GM20431 (cell line): Measurements from ENCODE around the gene DHX40.
"Not testable (repeated sequence)": the region's sequence is repeated elsewhere in the genome, so short reads cannot be mapped to it uniquely, and the experiment has no call there.

Experiments
- in situ Hi-C: fragments of 300-500 bp; cut with MseI, MboI; formaldehyde crosslinking; loops from one replicate; pipeline ENCODE4 v1.15.0; 2020; ENCODE audit warnings: low sequenced_read_pairs; ENCODE audit not compliant: unreplicated experiment

DHX40 gene, protein sequence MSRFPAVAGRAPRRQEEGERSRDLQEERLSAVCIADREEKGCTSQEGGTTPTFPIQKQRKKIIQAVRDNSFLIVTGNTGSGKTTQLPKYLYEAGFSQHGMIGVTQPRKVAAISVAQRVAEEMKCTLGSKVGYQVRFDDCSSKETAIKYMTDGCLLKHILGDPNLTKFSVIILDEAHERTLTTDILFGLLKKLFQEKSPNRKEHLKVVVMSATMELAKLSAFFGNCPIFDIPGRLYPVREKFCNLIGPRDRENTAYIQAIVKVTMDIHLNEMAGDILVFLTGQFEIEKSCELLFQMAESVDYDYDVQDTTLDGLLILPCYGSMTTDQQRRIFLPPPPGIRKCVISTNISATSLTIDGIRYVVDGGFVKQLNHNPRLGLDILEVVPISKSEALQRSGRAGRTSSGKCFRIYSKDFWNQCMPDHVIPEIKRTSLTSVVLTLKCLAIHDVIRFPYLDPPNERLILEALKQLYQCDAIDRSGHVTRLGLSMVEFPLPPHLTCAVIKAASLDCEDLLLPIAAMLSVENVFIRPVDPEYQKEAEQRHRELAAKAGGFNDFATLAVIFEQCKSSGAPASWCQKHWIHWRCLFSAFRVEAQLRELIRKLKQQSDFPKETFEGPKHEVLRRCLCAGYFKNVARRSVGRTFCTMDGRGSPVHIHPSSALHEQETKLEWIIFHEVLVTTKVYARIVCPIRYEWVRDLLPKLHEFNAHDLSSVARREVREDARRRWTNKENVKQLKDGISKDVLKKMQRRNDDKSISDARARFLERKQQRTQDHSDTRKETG

DNA sequence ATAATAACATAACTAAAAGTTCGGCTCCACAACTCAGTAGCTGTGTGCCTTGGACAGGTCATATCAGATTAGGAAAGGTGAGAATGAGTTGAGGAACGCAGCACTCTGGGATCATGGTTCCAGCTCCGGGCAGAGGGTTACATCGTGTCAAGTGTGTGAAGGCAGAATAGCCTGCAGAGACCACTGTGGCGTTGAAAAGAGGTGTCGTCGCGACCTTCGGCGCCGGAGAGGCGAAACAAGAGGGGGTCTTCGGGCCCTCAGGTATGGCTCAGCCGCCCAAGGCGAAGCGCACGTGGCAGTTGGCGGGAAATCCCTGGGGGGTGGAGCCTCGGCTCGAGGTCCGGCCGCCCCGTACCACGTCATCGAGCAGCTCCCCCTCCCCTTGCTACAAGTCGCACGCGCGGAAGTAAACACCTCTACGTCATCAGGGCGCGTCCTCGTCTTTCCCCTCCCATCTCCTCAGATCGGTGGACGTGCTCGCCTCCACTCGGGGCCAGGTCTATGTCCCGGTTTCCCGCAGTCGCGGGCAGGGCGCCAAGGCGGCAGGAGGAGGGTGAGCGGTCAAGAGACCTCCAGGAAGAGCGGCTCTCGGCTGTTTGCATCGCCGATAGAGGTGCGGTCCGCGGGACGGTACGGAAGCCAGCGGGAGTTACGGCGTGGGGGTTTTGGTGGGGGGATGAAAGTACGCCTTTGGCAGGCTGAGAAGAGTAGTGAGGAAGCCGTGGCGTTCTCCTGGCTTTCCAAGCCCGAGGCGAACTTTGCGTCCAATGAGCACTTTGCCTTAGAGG lies at the start of gene DHX40:
Gene DHX40, plus strand, starts transcription at position 440 of the 788 bp plus-strand sequence. Its CDS starts 62 bp downstream, at position 502.
- in situ Hi-C loops: no loop called here

DNA sequence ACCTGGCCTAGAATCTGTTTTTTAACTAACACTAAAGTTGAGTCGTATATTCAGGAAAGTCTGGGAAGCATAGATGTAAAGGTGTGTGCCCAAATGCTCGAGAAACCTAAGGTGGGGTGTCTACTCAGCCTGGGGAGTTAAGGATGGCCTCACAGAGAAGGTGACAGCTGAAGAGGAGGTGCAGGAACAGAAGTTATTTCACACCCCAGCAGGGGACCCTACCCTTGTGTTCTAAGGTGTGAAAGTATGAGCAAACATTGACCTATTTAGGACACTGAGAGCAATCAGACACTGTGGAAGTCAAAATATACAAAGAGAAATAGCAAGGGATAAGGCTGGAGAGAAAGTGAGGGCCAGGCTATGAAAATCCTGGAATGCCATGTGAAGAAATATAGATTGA lies 49.0 kb upstream of the DHX40 start:
- in situ Hi-C loops: no loop called here

DNA sequence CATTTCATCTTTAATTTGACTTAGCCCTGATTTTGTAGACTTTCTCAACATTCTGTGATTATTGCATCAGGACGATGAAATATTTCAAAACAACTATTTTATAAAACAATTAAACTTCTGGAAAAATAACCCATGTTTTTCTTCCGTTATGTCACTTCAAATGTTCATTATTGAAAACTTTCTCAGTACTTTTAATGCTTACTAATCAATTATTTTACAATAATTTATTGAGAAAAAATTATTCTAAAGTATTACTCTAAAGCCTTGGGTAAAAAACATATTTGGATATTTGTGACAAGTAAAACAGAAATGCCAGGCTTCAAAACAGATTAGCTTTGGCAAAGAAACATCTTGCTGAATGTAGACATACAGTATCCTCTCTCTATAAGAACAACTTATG lies 46.3 kb upstream of the DHX40 start:
- in situ Hi-C loops: no loop called here

DNA sequence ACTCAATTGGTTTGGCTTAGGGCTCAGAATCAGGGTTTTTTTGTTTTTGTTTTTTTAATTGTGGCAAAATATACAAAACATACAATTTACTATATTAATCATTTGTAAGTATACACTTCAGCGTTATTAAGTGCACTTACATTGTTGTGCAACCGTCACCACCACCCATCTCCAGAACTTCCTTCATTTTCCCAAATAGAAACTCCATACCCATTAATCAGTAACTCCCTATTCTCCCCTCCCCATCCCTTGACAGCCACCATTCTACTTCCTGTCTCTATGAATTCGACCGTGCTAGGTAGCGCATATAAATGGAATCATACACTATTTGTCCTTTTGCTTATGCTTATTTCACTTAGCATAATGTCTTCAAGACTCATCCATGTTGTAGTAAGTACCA lies 45.2 kb upstream of the DHX40 start:
- in situ Hi-C loops: no loop called here

DNA sequence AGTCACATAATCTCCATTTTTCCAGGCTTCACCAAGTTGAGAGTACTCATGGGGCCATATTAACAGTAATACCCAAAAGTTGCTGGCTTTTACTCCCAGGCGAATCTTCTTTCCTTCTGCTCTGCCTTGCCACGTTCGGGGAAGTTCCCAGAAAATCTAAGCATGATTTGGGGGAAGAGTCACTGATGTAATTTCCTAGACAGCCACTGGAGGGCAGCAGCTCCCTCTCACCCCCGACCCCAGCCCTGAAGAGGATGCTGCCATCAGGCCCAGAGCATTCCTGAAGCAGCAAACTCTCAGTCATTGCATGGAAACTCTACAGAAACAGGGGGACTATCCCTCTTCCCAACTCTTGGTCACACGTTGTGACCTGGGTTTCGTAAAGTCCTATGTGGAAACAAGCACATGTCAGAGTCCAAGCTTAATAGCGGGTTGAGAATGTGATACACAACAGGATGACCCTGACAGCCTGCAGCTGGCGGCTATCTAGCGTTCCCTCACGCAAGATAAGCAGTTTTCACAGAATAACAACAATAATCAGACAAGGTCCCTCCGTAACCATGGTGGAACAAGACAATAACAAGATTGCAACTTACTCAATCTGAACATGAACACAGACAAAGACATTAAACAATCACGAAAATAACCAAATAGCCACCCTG lies 43.8 kb upstream of the DHX40 start:
- in situ Hi-C loops: no loop called here

DNA sequence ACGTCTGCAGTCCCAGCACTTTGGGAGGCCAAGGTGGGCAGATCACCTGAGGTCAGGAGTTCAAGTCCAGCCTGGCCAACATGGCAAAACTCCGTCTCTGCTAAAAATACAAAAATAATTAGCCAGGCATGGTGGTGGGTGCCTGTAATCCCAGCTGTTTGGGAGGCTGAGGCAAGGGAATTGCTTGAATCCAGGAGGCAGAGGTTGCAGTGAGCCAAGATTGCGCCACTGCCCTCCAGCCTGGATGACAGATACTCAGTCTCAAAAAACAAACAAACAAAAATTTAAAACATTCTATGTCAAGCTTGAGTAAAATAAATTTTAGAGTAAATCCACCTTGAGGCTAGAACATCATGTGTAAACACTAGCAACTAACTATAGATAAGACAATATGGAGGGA lies 40.5 kb upstream of the DHX40 start:
- in situ Hi-C loops: not testable (repeated sequence)

DNA sequence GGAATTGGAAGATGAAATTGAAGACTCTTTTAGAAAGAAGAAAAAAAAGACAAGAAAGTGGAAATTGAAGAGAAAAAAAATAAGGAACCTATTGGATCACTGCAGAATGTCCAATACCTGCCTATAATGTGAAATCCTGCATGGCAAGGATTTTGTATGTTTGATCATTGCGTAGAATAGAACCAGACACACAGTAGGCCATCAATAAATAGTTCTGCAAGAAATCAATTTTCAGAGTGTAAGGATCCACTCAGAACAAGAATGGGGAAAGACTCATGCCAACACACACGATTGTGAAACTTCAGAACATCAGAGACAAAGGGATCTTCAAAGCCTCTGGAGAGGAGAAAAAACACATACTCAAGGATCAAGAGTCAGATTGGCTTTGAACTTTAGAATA lies 39.7 kb upstream of the DHX40 start:
- in situ Hi-C loops: no loop called here

DNA sequence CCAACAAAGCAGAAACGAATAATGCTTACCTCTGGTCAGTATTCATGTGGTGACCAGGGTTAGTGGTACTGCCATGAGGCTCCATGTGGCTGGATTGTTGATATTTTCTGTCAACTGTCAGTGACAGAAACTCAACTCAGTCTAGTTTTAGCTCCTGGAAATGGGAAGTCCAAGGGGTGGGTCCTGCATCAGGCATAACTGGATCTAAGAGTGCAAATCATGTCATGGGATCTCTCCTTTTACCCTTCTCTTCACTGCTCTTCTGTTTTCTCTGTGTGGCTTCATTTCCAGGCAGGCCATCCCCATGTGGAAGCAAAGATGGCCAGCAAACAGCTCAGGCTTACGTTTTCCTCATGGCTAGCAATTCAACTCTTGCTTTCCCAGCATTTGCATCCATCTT lies 39.0 kb upstream of the DHX40 start:
- in situ Hi-C loops: no loop called here

DNA sequence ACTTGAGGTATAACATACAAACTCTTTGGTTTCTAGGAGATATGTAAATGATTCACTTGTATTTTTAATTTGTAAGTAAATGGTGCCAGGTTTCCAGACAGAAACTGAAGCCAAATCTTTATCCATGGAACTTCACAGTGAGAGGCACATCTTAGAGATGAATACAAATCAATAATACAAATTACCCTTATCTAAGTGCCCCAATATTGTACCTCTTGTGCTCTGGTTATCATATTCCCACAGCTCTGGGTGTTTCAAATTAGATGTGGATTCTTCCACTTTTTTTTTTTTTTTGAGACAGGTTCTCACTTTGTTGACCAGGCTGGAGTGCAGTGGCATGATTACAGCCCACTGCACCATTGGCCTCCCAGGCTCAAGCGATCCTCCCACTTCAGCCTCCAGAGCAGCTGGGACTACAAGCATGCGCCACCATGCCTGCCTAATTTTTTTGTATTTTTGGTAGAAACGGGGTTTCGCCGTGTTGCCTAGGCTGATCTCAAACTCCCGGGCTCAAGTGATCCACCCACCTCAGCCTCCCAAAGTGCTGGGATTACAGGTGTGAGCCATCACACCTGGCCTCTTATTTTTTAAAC lies 38.0 kb upstream of the DHX40 start:
- in situ Hi-C loops: no loop called here

DNA sequence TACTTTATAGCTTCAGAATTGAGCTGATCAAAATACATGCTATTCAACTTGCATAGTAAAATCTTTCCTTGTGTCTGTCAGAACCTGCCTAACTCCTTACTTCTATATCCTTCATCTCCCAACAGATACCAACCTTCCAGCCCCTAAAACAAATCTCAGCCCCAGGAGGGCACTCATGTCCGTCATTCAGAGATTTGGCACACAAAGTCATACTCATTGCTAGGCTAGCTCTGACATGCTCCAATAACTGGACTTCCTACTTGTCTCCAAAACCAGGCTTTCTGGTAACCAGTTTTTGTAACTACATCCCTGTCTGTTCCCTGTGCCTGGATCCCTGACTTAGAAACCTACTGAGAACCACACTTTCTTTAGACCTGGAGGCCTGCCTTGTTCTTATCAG lies 37.5 kb upstream of the DHX40 start:
- in situ Hi-C loops: no loop called here

DNA sequence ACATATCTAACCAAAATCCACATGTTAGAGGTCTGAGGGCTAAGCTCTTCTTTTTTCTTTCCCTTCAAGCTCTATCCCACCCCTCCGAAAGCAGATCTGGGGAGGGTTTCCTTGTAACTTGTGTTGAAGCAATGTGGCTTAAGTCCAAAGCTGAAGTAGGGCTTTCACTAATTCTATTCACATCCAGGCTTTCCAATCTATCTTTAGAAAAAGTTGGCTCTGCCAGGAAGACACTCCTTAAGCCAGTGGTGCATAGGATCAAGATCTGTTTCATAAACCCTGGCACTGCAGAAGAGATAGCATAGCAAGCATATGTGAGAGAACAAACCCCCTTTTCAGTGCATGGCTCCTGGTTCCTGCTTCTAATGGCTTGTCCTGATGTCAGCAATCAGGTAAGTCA lies 34.9 kb upstream of the DHX40 start:
- in situ Hi-C loops: no loop called here

DNA sequence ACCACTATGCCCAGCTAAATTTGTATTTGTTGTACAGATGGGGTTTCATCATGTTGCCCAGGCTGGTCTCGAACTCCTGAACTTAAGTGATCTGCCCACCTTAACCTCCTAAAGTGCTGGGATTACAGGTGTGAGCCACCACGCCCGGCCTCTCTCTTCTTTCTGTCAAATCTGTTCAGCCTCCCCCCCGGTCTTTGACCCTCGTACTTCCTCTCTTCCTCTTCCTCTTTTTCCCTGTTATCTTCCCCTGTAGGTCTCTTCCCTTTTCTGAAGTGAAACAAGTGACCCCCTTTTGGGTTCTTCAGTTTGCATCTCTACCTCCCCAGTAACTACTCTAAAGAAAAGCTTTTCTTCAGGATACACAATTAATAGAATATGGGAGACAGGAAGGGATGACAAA lies 31.7 kb upstream of the DHX40 start:
- in situ Hi-C loops: no loop called here

DNA sequence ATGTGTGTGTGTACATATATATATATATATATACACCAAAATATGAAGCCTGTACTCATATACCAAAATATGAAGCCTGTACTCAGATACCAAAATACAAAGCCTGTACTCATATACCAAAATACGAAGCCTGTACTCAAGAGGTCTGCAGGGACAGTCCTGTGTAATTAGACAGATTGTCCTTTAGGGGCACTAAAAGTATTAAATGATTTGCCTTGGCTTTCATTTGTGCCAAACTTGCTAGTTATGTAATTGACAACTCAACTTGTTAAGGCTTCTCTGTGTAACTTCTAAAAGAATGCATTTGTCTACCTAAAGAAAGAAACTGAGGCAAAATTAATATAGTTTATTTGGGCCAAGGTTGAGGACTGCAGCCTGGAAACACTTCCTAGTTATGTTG lies 30.8 kb upstream of the DHX40 start:
- in situ Hi-C loops: no loop called here

DNA sequence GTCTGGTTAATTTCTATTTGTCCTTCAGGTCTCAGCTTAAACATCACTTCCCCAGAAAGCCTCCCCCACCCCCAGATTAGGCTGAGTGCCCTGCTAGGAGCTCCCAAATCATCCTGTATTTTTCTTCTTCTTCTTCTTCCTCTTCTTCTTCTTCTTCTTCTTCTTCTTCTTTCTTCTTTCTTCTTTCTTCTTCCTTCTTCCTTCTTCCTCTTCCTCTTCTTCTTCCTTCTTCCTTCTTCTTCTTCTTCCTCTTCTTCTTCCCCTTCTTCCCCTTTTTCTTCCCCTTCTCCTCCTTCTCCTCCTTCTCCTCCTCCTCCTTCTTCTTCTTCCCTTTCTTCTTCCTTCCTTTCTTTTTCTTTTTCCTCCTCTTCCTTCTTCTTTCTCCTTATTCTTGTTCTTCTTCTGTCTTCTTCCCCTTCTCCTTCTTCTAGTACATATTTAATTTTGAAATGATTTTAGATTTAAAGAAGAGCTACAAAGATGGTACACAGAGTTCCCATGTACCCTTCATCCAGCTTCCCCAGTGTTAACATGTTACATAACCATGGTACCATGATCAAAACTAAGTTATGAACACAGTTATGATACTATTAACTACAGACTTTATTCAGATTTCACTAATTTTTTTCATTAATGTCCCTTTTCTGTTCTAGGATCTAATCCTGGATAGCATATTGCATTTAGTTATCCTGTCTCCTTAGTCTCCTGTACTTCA lies 27.1 kb upstream of the DHX40 start:
- in situ Hi-C loops: no loop called here

DNA sequence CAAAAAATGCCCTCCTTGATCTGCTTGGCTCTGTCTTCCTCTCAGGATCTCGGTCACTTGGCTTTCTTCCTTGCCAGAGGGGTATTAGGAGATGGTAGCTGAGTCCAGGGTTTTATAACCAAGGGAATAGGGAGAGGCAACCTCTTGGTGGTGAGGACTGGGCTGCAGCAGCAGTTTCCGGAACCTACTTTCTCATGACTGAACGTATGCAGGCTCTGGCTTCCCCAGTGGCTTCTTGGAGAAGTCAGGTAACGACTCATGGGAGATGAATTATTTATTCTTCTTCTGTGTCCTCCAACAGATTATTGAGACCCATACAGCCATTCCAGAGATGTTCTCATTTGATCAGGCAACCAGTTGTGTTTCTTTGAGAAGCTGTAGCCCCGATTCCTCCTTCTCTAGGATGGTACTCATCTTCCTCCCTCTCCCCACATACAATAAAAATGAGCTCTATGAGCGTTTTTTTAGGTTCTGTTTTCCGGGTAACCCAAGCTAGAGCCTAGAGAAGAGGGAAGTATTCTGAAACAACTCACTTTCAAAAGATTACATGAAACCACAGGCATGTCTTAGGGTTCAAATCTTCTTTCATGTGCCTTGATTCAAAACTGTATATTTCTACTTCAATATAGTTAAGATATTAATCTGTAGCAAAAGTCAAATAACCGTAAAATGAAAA lies 22.3 kb upstream of the DHX40 start:
- in situ Hi-C loops: no loop called here

DNA sequence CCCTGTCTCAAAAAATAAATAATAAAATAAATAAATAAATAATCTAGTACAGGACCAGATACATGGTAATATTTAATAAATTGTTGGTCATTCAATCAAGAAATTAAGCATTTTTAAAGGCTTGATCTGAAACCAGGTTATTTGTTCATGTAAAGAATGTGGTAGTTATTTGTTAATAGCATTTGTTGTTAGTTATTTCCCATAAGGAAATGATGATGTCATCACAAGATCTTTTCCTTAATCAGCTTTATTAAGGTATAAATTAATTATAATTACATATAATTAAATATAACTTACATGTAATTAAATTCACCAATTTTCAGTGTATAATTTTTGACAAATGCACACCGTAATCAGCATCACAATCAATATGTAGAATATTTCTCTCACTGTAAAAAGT lies 19.5 kb upstream of the DHX40 start:
- in situ Hi-C loops: no loop called here

DNA sequence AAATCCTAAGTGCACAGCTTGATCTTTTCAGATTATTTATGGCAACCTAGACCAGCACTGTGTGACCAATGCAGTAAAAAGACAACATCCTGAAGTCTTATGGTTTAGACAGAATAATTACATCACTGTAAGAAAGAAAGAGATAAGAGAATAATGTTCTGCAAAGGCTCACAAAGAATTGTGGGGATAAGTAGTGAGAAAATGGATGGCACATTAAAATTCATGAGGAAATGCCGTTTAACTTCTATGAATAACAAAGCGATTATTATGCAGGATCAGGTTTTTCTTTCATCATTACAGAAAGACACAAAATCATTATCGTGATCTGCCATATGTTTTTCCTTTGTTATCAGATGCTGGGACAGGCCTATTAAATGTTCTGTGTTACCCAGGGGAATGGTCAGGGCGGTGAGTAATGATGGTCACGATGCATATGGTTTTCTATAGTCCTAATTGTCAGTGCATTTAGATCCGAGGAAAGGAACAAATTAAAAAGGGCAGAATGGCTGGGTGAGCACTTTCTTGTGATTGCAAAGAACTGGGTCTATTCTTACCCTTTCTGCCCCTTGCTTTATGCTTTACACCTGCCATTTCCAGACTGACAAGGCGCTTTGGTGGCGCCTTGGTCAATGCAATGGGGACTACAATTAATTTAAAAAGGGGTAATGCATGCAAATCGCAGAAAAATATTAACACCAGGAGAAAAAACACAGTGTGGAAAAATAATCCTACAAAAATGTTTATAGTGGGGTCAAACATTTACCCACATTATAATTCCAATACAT lies 18.1 kb upstream of the DHX40 start:
- in situ Hi-C loops: no loop called here

DNA sequence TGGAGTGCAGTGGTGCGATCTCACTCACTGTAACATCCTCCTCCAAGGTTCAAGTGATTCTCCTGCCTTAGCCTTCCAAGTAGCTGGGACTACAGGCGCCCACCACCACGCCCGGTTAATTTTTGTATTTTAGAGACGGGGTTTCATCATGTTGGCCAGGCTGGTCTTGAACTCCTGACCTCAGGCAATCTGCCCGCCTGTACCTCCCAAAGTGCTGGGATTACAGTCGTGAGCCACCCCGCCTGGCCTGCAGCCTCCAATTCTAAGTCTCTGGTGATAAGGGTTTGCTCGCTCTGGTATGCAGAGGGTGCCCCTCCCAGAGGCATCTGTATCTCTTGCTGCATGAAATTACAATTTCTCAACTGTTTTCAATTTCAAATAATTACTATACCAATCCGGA lies 16.4 kb upstream of the DHX40 start:
- in situ Hi-C loops: not testable (repeated sequence)
